Liver (tissue), 3 donors: Measurements from ENCODE around the gene ALK.

Experiments
- ATF3 ChIP-seq: IDR thresholded peaks from 2 replicates; pipeline ENCODE4 v1.6.1; 2016; ENCODE audit warnings: antibody characterized with exemption
- FOXA1 ChIP-seq: IDR thresholded peaks from 2 replicates; pipeline ENCODE4 v1.6.1; 2016; ENCODE audit warnings: antibody characterized with exemption
- HNF4A ChIP-seq, 2 donors: conservative IDR thresholded peaks; 2 replicates each; pipeline ENCODE4 v1.6.1; 2016; ENCODE audit warnings: antibody characterized with exemption in 2 of 2, mild to moderate bottlenecking in 2 of 2
- MAX ChIP-seq: IDR thresholded peaks from 2 replicates; pipeline ENCODE4 v1.6.1; 2016; ENCODE audit warnings: antibody characterized with exemption
- NR2F2 ChIP-seq: IDR thresholded peaks from 2 replicates; pipeline ENCODE4 v1.6.1; 2016; ENCODE audit warnings: antibody characterized with exemption
- RAD21 ChIP-seq, 2 donors: IDR thresholded peaks; 2 replicates each; pipeline ENCODE4 v1.6.1; 2016; ENCODE audit warnings: antibody characterized with exemption in 2 of 2, mild to moderate bottlenecking in 2 of 2
- REST ChIP-seq: IDR thresholded peaks from 2 replicates; pipeline ENCODE4 v1.6.1; 2016; ENCODE audit warnings: antibody characterized with exemption, mild to moderate bottlenecking
- RXRA ChIP-seq, 2 donors: IDR thresholded peaks; 2 replicates each; pipeline ENCODE4 v1.6.1; 2017 to 2018; ENCODE audit warnings: antibody characterized with exemption in 2 of 2, mild to moderate bottlenecking in 1 of 2
- SP1 ChIP-seq: IDR thresholded peaks from 2 replicates; pipeline ENCODE4 v1.6.1; 2018; ENCODE audit warnings: antibody characterized with exemption, mild to moderate bottlenecking
- TAF1 ChIP-seq: conservative IDR thresholded peaks from 2 replicates; pipeline ENCODE4 v1.6.1; 2016; ENCODE audit warnings: antibody characterized with exemption, mild to moderate bottlenecking
- YY1 ChIP-seq: IDR thresholded peaks from 2 replicates; pipeline ENCODE4 v1.6.1; 2016; ENCODE audit warnings: antibody characterized with exemption, mild to moderate bottlenecking
- TF ChIP-seq, protein P1 (sequence below): fragments of 150-350 bp; IDR thresholded peaks from 2 replicates; pipeline ENCODE4 v1.5.1; 2017; ENCODE audit warnings: improper control_type of control experiment, low read depth, low read length; ENCODE audit not compliant: missing input control
- donor health status: healthy.
- donor health status: healthy.

- TF ChIP-seq, protein P1, sequence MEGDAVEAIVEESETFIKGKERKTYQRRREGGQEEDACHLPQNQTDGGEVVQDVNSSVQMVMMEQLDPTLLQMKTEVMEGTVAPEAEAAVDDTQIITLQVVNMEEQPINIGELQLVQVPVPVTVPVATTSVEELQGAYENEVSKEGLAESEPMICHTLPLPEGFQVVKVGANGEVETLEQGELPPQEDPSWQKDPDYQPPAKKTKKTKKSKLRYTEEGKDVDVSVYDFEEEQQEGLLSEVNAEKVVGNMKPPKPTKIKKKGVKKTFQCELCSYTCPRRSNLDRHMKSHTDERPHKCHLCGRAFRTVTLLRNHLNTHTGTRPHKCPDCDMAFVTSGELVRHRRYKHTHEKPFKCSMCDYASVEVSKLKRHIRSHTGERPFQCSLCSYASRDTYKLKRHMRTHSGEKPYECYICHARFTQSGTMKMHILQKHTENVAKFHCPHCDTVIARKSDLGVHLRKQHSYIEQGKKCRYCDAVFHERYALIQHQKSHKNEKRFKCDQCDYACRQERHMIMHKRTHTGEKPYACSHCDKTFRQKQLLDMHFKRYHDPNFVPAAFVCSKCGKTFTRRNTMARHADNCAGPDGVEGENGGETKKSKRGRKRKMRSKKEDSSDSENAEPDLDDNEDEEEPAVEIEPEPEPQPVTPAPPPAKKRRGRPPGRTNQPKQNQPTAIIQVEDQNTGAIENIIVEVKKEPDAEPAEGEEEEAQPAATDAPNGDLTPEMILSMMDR = no peak
- TF ChIP-seq HNF4A (conservative IDR thresholded peaks at IDR 0.05) (no peak), RXRA (IDR thresholded peaks at IDR 0.05) (no peak), TAF1 (no peak), MAX (no peak), ATF3 (no peak), RAD21 (IDR thresholded peaks at IDR 0.05) (no peak), YY1 (no peak), NR2F2 (no peak), FOXA1 (no peak), REST (no peak), SP1 (no peak)
These were observed 526.4 kb downstream of the ALK start for GRCh38 chr2:29394981-29395350.
